Kidney epithelial cell (primary cell): ENCODE measurements around the gene SGPL1. TPM values are rescaled to one million over a fixed set of nuclear protein-coding genes. Genes with fewer than 3 reads are reported as not detected.

Experiments
- DNase-seq: peaks from one replicate; pipeline ENCODE4 v3.0.0-alpha.2; 2010; ENCODE audit warnings: low read depth
- H3K27me3 ChIP-seq: 2 replicates; pipeline ENCODE4 v1.6.0; 2011; ENCODE audit warnings: low read length; ENCODE audit not compliant: control insufficient read depth, insufficient read depth
- H3K36me3 ChIP-seq: 2 replicates; pipeline ENCODE4 v1.5.1; 2011; ENCODE audit warnings: low read length; ENCODE audit not compliant: control insufficient read depth, insufficient read depth
- H3K4me3 ChIP-seq: 2 replicates; pipeline ENCODE4 v1.5.1; 2011; ENCODE audit warnings: low read depth, mild to moderate bottlenecking, control low read depth, low read length
- total RNA-seq: library from RNA; depleted of rRNA; stranded (reverse); fragments of >200 nt; gene quantifications from 2 replicates; pipeline ENCODE4 v1.2.3, GENCODE V29; 2015
- TF ChIP-seq, protein P1 (sequence below): IDR thresholded peaks from 2 replicates; pipeline ENCODE4 v1.5.1; 2011; ENCODE audit warnings: mild to moderate bottlenecking, moderate library complexity, low read length, control low read depth, inconsistent platforms; ENCODE audit not compliant: insufficient read depth, poor library complexity, severe bottlenecking

Gene SGPL1
- total RNA-seq, 1 donor from 2014 or later: 83.5 TPM

DNA sequence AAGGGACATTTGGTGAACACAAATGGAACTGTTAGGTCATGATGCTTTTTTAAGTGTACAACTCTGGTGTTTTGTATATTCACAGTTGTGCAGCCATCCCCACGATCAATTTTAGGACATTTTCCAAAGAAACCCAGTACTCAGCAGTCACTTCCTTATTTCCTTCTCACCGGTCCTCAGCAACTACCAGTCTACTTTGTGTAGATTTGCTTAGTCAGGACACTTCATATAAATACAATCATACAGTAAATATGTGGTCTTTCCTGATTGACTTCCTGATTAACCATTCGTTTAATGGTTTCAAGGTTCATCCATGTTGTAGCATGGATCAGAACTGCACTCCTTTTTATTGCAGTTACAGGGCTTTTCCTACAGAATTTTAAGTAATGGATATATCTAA, 14.4 kb downstream of the SGPL1 start:
- no peak overlapping the region for H3K4me3 ChIP-seq
- no peaks in the 10 kb centered on the region for H3K27me3 ChIP-seq
- no peak for DNase-seq
- H3K36me3 ChIP-seq: no peaks in the 10 kb centered on the region
- TF ChIP-seq, protein P1, sequence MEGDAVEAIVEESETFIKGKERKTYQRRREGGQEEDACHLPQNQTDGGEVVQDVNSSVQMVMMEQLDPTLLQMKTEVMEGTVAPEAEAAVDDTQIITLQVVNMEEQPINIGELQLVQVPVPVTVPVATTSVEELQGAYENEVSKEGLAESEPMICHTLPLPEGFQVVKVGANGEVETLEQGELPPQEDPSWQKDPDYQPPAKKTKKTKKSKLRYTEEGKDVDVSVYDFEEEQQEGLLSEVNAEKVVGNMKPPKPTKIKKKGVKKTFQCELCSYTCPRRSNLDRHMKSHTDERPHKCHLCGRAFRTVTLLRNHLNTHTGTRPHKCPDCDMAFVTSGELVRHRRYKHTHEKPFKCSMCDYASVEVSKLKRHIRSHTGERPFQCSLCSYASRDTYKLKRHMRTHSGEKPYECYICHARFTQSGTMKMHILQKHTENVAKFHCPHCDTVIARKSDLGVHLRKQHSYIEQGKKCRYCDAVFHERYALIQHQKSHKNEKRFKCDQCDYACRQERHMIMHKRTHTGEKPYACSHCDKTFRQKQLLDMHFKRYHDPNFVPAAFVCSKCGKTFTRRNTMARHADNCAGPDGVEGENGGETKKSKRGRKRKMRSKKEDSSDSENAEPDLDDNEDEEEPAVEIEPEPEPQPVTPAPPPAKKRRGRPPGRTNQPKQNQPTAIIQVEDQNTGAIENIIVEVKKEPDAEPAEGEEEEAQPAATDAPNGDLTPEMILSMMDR: no peak

DNA sequence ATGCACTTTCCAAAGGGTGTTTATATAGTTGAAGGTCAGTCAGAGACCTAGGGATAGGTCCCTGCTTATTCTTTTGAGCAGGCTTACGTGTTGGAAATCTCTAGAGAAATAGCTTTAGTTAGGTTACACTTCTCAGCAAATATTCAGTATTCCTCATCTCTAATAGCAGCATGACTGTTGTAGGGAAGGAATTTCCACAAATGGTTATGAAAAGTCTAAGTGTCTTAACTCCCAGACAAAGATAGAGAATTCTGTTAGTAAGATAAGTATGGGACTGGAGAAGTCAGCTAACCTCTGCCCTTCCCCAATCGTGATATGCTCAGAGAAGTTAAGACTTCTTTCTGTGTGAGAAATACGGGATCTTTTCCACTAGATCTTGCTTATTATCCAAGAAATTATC, 16.5 kb downstream of the SGPL1 start:
- no peaks in the 10 kb centered on the region for H3K36me3 ChIP-seq
- no peaks in the 10 kb centered on the region for H3K27me3 ChIP-seq
- DNase-seq: no peak
- TF ChIP-seq, protein P1: no peak
- H3K4me3 ChIP-seq: no peak overlapping the region

DNA sequence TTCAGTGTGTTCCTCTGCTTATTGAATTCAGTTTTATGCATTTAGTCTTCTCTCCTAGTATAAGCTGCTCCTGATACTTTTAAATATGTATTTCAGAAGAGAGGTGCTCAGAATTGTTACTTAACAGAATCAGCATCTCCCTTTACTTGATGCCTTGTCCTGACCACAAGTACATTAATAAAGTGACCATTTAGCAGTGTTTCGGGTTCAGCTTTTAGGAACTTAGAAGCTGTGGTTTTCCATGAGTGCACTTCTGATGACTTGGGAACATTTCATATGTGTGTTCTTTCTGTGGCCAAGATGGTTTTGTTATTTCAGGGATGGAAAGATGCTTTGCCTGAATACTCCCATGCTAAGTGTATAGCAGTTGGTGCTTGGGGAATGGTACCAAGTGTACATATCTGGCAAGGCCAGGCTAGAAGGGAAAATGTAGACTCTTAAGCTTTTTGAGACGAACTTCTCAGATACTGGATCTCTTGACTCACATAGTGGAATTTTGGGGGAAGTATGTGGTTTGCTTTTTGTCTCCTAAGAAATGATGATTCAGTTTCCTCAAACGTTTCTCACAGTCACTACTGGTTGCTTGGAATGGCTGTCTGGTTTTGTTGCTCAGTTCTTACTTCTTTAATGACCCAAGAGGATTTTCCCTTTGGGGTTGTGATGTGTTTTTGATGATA, 17.2 kb downstream of the SGPL1 start:
- Histone ChIP-seq H3K4me3 (no peak overlapping the region), H3K27me3 (no peaks in the 10 kb centered on the region), H3K36me3 (no peaks in the 10 kb centered on the region)
- TF ChIP-seq, protein P1: no peak
- DNase-seq: peak; percentile 77

DNA sequence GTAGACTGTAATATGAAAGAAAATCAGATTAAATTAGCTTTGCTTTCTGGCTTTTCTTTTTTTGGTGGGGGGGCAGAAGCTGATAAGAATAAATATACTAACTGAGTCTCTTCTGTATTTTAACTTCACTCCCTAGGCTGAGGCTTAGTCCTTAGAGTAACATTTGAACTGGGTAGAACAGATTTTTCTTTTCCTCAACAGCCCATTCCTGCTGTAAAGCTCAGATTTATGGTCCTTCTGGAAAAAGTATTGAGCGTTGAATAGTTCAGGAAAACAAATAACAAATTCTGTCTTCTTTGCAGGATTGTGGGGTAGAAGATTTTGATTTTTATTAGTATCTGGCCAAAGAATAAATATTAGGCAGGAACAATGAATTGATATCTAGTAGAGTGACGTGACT, 17.9 kb downstream of the SGPL1 start:
- DNase-seq: no peak
- H3K4me3 ChIP-seq: no peak overlapping the region
- TF ChIP-seq, protein P1: no peak
- no peaks in the 10 kb centered on the region for H3K36me3 ChIP-seq
- H3K27me3 ChIP-seq: no peaks in the 10 kb centered on the region

DNA sequence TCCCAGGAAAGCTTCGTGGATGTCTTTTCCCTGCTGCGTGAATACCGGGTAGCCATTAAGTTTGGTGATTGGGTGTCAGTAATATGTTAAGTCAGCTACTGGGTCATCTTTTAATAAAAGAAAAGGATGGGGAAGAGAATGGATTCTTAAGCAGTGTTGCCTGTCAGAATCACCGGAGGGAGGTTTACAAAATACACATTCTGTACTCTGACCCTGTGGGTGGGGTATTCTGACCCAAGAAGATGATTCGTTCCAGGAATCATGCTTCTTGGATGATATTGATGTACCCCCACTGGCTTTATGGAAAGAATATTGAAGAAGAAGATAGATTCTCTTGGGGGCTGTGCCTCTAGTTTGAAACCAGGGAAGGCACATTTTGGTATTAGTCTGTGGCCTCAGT, 18.3 kb downstream of the SGPL1 start:
- no peaks in the 10 kb centered on the region for H3K36me3 ChIP-seq
- no peak for DNase-seq
- H3K4me3 ChIP-seq: no peak overlapping the region
- no peaks in the 10 kb centered on the region for H3K27me3 ChIP-seq
- TF ChIP-seq, protein P1: no peak
